WTC11 (cell line): ENCODE measurements around the gene MCRIP2.

Source experiments
- ETV6 ChIP-seq: sonication (generic); formaldehyde crosslinking; IDR thresholded peaks from 2 replicates; pipeline ENCODE4 v1.8.1; 2022; ENCODE audit warnings: mild to moderate bottlenecking, missing genetic modification reagents
- FOXP4 ChIP-seq: sonication (generic); formaldehyde crosslinking; IDR thresholded peaks from 2 replicates; pipeline ENCODE4 v1.8.0; 2022; ENCODE audit warnings: mild to moderate bottlenecking, missing genetic modification reagents
- NFYB ChIP-seq: sonication (generic); formaldehyde crosslinking; conservative IDR thresholded peaks from 2 replicates; pipeline ENCODE4 v1.8.0; 2022; ENCODE audit warnings: low read depth, missing genetic modification reagents
- TF ChIP-seq, protein P1 (sequence below): fragments of 200-600 bp; IDR thresholded peaks from 2 replicates; pipeline ENCODE4 v1.8.0; 2022; ENCODE audit warnings: antibody characterized with exemption
- TF ChIP-seq, protein P2 (sequence below): sonication (generic); formaldehyde crosslinking; IDR thresholded peaks from 2 replicates; pipeline ENCODE4 v1.8.1; 2022; ENCODE audit warnings: low read depth, missing genetic modification reagents, borderline replicate concordance
- TF ChIP-seq, protein P3 (sequence below): sonication (generic); formaldehyde crosslinking; IDR thresholded peaks from 2 replicates; pipeline ENCODE4 v1.8.0; 2022; ENCODE audit warnings: mild to moderate bottlenecking, missing genetic modification reagents

DNA sequence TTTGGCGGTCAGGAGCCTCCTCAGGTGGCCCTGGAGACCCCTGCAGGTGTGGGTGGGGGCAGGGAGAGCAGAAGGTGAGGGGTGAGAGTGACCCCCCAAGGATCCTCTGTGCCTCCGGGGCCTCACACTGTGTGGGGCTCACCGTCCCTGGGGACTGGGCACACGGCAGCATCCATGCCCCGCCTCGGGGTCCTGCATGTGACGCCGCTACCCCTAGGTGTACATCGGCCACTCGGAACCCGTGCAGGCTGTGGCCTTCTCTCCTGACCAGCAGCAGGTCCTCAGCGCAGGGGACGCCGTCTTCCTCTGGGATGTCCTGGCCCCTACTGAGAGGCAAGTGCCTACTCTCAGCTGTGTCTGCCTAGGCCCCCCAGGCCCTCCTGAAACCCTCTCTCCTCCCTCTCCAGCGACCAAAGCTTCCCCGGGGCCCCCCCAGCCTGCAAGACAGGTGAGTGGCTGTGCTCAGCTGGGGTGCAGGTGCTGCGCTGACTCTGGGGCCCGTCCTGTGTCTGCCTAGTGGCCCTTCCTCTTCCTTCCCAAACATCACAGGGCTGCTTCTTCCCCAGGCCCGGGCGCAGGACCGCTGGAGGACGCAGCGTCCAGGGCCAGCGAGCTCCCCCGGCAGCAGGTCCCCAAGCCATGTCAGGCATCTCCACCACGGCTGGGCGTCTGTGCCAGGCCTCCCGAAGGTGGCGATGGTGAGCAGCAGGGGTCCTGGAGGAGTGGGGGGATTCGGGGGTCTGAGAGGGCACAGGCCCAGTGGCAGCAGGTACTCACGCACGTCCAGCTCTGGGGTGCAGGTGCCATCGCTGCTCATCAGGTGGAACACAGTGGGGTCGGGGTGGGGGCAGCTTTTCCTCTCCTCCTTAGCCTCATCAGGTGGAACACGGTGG, 17.3 kb downstream of the MCRIP2 start:
- TF ChIP-seq, protein P1, sequence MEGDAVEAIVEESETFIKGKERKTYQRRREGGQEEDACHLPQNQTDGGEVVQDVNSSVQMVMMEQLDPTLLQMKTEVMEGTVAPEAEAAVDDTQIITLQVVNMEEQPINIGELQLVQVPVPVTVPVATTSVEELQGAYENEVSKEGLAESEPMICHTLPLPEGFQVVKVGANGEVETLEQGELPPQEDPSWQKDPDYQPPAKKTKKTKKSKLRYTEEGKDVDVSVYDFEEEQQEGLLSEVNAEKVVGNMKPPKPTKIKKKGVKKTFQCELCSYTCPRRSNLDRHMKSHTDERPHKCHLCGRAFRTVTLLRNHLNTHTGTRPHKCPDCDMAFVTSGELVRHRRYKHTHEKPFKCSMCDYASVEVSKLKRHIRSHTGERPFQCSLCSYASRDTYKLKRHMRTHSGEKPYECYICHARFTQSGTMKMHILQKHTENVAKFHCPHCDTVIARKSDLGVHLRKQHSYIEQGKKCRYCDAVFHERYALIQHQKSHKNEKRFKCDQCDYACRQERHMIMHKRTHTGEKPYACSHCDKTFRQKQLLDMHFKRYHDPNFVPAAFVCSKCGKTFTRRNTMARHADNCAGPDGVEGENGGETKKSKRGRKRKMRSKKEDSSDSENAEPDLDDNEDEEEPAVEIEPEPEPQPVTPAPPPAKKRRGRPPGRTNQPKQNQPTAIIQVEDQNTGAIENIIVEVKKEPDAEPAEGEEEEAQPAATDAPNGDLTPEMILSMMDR = no peak
- TF ChIP-seq FOXP4 = no peak
- TF ChIP-seq, protein P2, sequence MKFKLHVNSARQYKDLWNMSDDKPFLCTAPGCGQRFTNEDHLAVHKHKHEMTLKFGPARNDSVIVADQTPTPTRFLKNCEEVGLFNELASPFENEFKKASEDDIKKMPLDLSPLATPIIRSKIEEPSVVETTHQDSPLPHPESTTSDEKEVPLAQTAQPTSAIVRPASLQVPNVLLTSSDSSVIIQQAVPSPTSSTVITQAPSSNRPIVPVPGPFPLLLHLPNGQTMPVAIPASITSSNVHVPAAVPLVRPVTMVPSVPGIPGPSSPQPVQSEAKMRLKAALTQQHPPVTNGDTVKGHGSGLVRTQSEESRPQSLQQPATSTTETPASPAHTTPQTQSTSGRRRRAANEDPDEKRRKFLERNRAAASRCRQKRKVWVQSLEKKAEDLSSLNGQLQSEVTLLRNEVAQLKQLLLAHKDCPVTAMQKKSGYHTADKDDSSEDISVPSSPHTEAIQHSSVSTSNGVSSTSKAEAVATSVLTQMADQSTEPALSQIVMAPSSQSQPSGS (CRISPR knock-in tag) = no peak
- TF ChIP-seq ETV6 (CRISPR knock-in tag) = no peak
- no peak for TF ChIP-seq NFYB
- TF ChIP-seq, protein P3, sequence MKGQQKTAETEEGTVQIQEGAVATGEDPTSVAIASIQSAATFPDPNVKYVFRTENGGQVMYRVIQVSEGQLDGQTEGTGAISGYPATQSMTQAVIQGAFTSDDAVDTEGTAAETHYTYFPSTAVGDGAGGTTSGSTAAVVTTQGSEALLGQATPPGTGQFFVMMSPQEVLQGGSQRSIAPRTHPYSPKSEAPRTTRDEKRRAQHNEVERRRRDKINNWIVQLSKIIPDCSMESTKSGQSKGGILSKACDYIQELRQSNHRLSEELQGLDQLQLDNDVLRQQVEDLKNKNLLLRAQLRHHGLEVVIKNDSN (CRISPR knock-in tag) = no peak
